HS-27A (cell line): ENCODE measurements around the gene THAP5.
A peak's percentile ranks its signal among the peaks of the same experiment; 100 is the strongest.

Experiments used
- DNase-seq: peaks from one replicate; pipeline ENCODE4 v3.0.0-alpha.2; 2012; ENCODE audit warnings: low read depth, missing footprints

The THAP5 gene

DNA sequence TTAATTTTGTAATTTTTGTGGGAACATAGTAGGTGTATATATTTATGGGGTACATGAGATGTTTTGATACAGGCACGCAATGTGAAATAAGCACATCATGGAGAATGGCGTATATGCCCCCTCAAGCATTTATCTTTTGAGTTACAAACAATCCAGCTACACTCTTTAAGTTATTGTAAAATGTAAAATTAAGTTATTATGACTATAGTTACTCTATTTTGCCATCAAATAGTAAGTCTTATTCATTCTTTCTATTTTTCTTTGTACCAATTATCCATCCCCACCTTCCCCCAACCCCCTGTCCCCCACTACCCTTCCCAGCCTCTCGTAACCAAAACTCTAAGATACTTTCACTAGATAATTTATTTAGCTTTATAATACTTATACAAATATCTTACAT, 35.8 kb downstream of the THAP5 start:
- no peak for DNase-seq

- DNase-seq: no peak
Observed at GRCh38 chr7:108529341-108529740, 40.2 kb downstream of the THAP5 start.

- no peak for DNase-seq
Observed at GRCh38 chr7:108528183-108528712, 41.3 kb downstream of the THAP5 start.

- DNase-seq: no peak
Observed at GRCh38 chr7:108526768-108527017, 42.8 kb downstream of the THAP5 start.

- DNase-seq: peak; percentile 77
Observed at GRCh38 chr7:108525985-108526767, 43.3 kb downstream of the THAP5 start, which contains the start of gene PNPLA8. TSS of gene PNPLA8 (minus strand) at chr7:108526135. CDS start at chr7:108515491, 10,644 bp downstream.

DNA sequence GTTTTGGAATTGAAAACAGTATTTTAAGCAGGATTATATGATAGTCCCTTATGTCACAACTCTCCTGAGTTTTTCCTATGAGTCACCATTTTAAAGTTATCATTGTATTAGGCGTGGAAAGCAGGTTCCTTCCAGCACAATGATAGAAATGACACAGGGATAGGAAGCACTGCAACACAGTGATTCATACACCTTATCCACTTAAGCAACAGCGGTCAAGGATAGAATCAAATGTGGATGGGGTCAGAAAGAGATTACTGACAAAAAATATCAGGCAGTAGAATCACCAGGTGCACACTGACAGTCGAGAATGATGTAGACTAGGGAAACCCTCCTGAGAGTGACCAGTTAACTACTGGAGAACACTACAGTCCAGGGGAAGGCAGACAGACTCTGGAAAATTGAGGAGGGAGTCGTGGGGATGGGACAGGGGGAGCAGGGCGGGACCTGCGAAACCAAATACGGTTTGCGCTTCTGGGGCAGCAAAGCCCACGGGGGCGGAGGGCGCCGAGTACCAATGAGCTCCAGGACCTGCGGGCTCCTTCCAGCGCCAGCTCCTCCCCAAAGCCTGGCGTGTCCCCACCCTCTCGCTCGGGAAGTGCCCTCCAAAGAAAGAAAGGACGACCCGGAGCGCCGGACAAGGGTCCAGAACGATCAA, 44.0 kb downstream of the THAP5 start:
- peak; percentile 43 for DNase-seq

- DNase-seq: no peak
Observed at GRCh38 chr7:108522780-108523179, 46.7 kb downstream of the THAP5 start.

GRCh38 chr7:108517951-108518350, 51.6 kb downstream of the THAP5 start:
- no peak for DNase-seq

GRCh38 chr7:108515630-108516029, 53.9 kb downstream of the THAP5 start:
- no peak for DNase-seq

- no peak for DNase-seq
Observed at GRCh38 chr7:108515013-108515412, 54.5 kb downstream of the THAP5 start.
